GM23338 (cell line): ENCODE results near the gene ESR1. TPM values are rescaled to one million over a fixed set of nuclear protein-coding genes. Genes with fewer than 3 reads are reported as not detected.

Experiments used
- ATAC-seq: fragments of 200-7000 bp; cut with Tn5 transposase; 3 replicates; pipeline ENCODE4 v1.9.1; 2020
- DNase-seq: peaks from one replicate; pipeline ENCODE4 v3.0.0-alpha.2; 2015; ENCODE audit warnings: low spot score
- H2AFZ ChIP-seq: fragments of 200-600 bp; sonication (generic); 2 replicates; pipeline ENCODE4 v1.8.0; 2016; ENCODE audit warnings: antibody characterized with exemption, mild to moderate bottlenecking, moderate library complexity
- H3F3A ChIP-seq: fragments of 200-600 bp; sonication (generic); replicated peaks from 2 replicates; pipeline ENCODE4 v1.8.0; 2017; ENCODE audit warnings: antibody characterized with exemption, mixed run types, low read depth
- H3K27ac ChIP-seq: fragments of 200-600 bp; sonication (generic); 2 replicates; pipeline ENCODE4 v1.6.1; 2016; ENCODE audit warnings: low read depth
- H3K27me3 ChIP-seq: fragments of 200-600 bp; sonication (generic); 2 replicates; pipeline ENCODE4 v1.8.0; 2016; ENCODE audit warnings: mild to moderate bottlenecking, mixed run types, moderate library complexity; ENCODE audit not compliant: insufficient read depth
- H3K36me3 ChIP-seq: fragments of 200-600 bp; sonication (generic); 2 replicates; pipeline ENCODE4 v1.8.0; 2016; ENCODE audit warnings: mild to moderate bottlenecking; ENCODE audit not compliant: insufficient read depth
- H3K4me1 ChIP-seq: fragments of 200-600 bp; sonication (generic); 2 replicates; pipeline ENCODE4 v1.8.0; 2016; ENCODE audit warnings: mild to moderate bottlenecking, moderate library complexity; ENCODE audit not compliant: insufficient read depth
- H3K4me2 ChIP-seq: fragments of 200-600 bp; sonication (generic); 2 replicates; pipeline ENCODE4 v1.7.1; 2017; ENCODE audit warnings: mixed run types
- H3K4me3 ChIP-seq: fragments of 200-600 bp; sonication (generic); 2 replicates; pipeline ENCODE4 v1.6.1; 2016; ENCODE audit warnings: mixed run types
- H3K79me2 ChIP-seq: fragments of 200-600 bp; sonication (generic); replicated peaks from 2 replicates; pipeline ENCODE4 v1.8.0; 2017; ENCODE audit warnings: mild to moderate bottlenecking; ENCODE audit not compliant: insufficient read depth
- H3K9me2 ChIP-seq: fragments of 200-600 bp; sonication (generic); 2 replicates; pipeline ENCODE4 v1.8.0; 2017; ENCODE audit not compliant: insufficient read depth
- H4K20me1 ChIP-seq: fragments of 200-600 bp; sonication (generic); replicated peaks from 2 replicates; pipeline ENCODE4 v1.8.0; 2017; ENCODE audit warnings: mild to moderate bottlenecking; ENCODE audit not compliant: insufficient read depth
- H3K27ac Mint-ChIP-seq: 2 replicates; pipeline ENCODE4 v1.8.0; 2020; ENCODE audit warnings: inconsistent platforms, mild to moderate bottlenecking, moderate library complexity, mixed read lengths
- H3K27me3 Mint-ChIP-seq: 3 replicates; pipeline ENCODE4 v1.8.0; 2022; ENCODE audit warnings: low read depth, mild to moderate bottlenecking, moderate library complexity, mixed read lengths, inconsistent platforms; ENCODE audit not compliant: insufficient read depth, poor library complexity
- H3K36me3 Mint-ChIP-seq: 3 replicates; pipeline ENCODE4 v1.8.0; 2021; ENCODE audit warnings: low read depth, mild to moderate bottlenecking, inconsistent platforms, moderate library complexity, mixed read lengths
- H3K4me1 Mint-ChIP-seq: 3 replicates; pipeline ENCODE4 v1.8.0; 2020; ENCODE audit warnings: mild to moderate bottlenecking, inconsistent platforms, mixed read lengths
- H3K4me3 Mint-ChIP-seq: 3 replicates; pipeline ENCODE4 v1.8.0; 2021; ENCODE audit warnings: moderate library complexity, mild to moderate bottlenecking, inconsistent platforms, mixed read lengths
- H3K9me3 Mint-ChIP-seq: 3 replicates; pipeline ENCODE4 v1.8.0; 2020; ENCODE audit warnings: moderate library complexity, mild to moderate bottlenecking, inconsistent platforms, mixed read lengths
- CREB1 ChIP-seq: fragments of 250-450 bp; sonication (Bioruptor Pico); IDR thresholded peaks from 2 replicates; pipeline ENCODE4 v1.5.0; 2020; ENCODE audit warnings: low read depth, mild to moderate bottlenecking, moderate library complexity
- EZH2phosphoT487 ChIP-seq: fragments of 200-600 bp; sonication (generic); IDR thresholded peaks from one replicate; pipeline ENCODE4 v1.8.1; 2018; ENCODE audit warnings: antibody characterized with exemption; ENCODE audit not compliant: unreplicated experiment
- NANOG ChIP-seq: IDR thresholded peaks from 2 replicates; pipeline ENCODE4 v1.6.1; 2016; ENCODE audit warnings: antibody characterized with exemption, borderline replicate concordance
- STAT1 ChIP-seq: IDR thresholded peaks from one replicate; pipeline ENCODE4 v1.6.1; 2016; ENCODE audit warnings: antibody characterized with exemption; ENCODE audit not compliant: unreplicated experiment
- ZNF114 ChIP-seq: fragments of 250-450 bp; sonication (Bioruptor Pico); IDR thresholded peaks from 2 replicates; pipeline ENCODE4 v1.5.0; 2020; ENCODE audit warnings: mild to moderate bottlenecking, moderate library complexity
- polyA plus RNA-seq: library from polyadenylated mRNA; unstranded; fragments of >200 nt; fragmentation: Nextera tagmentation; extraction: Ambion mirVana; gene quantifications from 2 replicates; pipeline ENCODE4 v1.2.1, GENCODE V29; 2016
- total RNA-seq: library from RNA; depleted of rRNA; stranded (reverse); fragments of >200 nt; shearing (Covaris generic); gene quantifications from 2 replicates; pipeline ENCODE4 v1.2.3, GENCODE V29; 2014
- TF ChIP-seq, protein P1 (sequence below): IDR thresholded peaks from one replicate; pipeline ENCODE4 v1.6.1; 2018; ENCODE audit warnings: antibody characterized with exemption; ENCODE audit not compliant: unreplicated experiment
- TF ChIP-seq, protein P2 (sequence below): fragments of 250-450 bp; sonication (Bioruptor Pico); IDR thresholded peaks from 2 replicates; pipeline ENCODE4 v1.5.0; 2020; ENCODE audit warnings: mild to moderate bottlenecking, moderate library complexity

The ESR1 gene
- total and polyA plus RNA-seq, 2 experiments from 2014 or later = 0.94 TPM; not detected in 1

DNA sequence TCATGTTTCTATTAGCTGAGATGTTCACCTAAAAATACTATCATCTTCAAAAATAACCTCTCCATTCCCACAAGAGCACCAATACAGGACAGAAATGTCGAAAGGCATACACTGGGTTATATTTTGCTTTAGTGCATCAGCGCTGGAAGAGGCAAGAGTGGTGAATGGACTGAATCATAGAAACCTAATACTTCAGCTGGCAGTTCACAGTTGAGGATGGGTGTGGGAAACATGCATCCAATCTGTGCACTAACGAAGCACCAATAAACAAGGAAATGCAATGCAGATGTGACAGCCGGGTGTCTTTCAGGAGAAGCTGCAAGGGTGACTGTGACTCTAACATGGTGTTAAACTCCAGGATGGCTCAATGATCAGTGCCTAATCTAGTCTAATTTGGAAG, 365.8 kb downstream of the ESR1 start:
- Histone ChIP-seq H3F3A (no peaks in the 10 kb centered on the region), H3K4me2 (no peak overlapping the region), H2AFZ (no peak overlapping the region), H3K27me3 (no peaks in the 10 kb centered on the region), H3K36me3 (no peaks in the 10 kb centered on the region), H3K4me3 (no peak overlapping the region), H4K20me1 (no peaks in the 10 kb centered on the region), H3K9me2 (no peaks in the 10 kb centered on the region; the same call in 1 of the 2 replicates), H3K27ac (no peak overlapping the region), H3K4me1 (0 out of 2 replicates have a peak, but pooled peaks cover 3% of the 10 kb centered on the region), H3K79me2 (no peaks in the 10 kb centered on the region)
- H3K27ac Mint-ChIP-seq = no peak overlapping the region
- no peaks in the 10 kb centered on the region for H3K9me3 Mint-ChIP-seq
- no peak overlapping the region for H3K4me3 Mint-ChIP-seq
- H3K27me3 Mint-ChIP-seq = no peaks in the 10 kb centered on the region
- no peak for TF ChIP-seq STAT1
- no peak for TF ChIP-seq ZNF114
- TF ChIP-seq, protein P1, sequence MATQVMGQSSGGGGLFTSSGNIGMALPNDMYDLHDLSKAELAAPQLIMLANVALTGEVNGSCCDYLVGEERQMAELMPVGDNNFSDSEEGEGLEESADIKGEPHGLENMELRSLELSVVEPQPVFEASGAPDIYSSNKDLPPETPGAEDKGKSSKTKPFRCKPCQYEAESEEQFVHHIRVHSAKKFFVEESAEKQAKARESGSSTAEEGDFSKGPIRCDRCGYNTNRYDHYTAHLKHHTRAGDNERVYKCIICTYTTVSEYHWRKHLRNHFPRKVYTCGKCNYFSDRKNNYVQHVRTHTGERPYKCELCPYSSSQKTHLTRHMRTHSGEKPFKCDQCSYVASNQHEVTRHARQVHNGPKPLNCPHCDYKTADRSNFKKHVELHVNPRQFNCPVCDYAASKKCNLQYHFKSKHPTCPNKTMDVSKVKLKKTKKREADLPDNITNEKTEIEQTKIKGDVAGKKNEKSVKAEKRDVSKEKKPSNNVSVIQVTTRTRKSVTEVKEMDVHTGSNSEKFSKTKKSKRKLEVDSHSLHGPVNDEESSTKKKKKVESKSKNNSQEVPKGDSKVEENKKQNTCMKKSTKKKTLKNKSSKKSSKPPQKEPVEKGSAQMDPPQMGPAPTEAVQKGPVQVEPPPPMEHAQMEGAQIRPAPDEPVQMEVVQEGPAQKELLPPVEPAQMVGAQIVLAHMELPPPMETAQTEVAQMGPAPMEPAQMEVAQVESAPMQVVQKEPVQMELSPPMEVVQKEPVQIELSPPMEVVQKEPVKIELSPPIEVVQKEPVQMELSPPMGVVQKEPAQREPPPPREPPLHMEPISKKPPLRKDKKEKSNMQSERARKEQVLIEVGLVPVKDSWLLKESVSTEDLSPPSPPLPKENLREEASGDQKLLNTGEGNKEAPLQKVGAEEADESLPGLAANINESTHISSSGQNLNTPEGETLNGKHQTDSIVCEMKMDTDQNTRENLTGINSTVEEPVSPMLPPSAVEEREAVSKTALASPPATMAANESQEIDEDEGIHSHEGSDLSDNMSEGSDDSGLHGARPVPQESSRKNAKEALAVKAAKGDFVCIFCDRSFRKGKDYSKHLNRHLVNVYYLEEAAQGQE = no peak
- no peak for TF ChIP-seq EZH2phosphoT487
- no peak for TF ChIP-seq CREB1 (CRISPR knock-in tag)
- TF ChIP-seq NANOG = no peak
- TF ChIP-seq, protein P2, sequence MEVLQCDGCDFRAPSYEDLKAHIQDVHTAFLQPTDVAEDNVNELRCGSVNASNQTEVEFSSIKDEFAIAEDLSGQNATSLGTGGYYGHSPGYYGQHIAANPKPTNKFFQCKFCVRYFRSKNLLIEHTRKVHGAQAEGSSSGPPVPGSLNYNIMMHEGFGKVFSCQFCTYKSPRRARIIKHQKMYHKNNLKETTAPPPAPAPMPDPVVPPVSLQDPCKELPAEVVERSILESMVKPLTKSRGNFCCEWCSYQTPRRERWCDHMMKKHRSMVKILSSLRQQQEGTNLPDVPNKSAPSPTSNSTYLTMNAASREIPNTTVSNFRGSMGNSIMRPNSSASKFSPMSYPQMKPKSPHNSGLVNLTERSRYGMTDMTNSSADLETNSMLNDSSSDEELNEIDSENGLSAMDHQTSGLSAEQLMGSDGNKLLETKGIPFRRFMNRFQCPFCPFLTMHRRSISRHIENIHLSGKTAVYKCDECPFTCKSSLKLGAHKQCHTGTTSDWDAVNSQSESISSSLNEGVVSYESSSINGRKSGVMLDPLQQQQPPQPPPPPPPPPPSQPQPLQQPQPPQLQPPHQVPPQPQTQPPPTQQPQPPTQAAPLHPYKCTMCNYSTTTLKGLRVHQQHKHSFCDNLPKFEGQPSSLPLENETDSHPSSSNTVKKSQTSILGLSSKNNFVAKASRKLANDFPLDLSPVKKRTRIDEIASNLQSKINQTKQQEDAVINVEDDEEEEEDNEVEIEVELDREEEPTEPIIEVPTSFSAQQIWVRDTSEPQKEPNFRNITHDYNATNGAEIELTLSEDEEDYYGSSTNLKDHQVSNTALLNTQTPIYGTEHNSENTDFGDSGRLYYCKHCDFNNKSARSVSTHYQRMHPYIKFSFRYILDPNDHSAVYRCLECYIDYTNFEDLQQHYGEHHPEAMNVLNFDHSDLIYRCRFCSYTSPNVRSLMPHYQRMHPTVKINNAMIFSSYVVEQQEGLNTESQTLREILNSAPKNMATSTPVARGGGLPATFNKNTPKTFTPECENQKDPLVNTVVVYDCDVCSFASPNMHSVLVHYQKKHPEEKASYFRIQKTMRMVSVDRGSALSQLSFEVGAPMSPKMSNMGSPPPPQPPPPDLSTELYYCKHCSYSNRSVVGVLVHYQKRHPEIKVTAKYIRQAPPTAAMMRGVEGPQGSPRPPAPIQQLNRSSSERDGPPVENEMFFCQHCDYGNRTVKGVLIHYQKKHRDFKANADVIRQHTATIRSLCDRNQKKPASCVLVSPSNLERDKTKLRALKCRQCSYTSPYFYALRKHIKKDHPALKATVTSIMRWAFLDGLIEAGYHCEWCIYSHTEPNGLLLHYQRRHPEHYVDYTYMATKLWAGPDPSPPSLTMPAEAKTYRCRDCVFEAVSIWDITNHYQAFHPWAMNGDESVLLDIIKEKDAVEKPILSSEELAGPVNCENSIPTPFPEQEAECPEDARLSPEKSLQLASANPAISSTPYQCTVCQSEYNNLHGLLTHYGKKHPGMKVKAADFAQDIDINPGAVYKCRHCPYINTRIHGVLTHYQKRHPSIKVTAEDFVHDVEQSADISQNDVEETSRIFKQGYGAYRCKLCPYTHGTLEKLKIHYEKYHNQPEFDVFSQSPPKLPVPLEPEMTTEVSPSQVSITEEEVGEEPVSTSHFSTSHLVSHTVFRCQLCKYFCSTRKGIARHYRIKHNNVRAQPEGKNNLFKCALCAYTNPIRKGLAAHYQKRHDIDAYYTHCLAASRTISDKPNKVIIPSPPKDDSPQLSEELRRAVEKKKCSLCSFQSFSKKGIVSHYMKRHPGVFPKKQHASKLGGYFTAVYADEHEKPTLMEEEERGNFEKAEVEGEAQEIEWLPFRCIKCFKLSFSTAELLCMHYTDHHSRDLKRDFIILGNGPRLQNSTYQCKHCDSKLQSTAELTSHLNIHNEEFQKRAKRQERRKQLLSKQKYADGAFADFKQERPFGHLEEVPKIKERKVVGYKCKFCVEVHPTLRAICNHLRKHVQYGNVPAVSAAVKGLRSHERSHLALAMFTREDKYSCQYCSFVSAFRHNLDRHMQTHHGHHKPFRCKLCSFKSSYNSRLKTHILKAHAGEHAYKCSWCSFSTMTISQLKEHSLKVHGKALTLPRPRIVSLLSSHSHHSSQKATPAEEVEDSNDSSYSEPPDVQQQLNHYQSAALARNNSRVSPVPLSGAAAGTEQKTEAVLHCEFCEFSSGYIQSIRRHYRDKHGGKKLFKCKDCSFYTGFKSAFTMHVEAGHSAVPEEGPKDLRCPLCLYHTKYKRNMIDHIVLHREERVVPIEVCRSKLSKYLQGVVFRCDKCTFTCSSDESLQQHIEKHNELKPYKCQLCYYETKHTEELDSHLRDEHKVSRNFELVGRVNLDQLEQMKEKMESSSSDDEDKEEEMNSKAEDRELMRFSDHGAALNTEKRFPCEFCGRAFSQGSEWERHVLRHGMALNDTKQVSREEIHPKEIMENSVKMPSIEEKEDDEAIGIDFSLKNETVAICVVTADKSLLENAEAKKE = no peak
- H3K4me1 Mint-ChIP-seq = peaks cover 5% of the 10 kb centered on the region
- H3K36me3 Mint-ChIP-seq = no peaks in the 10 kb centered on the region
- DNase-seq (no peak), ATAC-seq (no peak)
